HL-60 (cell line): Measurements from ENCODE around the gene STXBP2.

ENCODE experiments used
- GABPA ChIP-seq: IDR thresholded peaks from 2 replicates; pipeline ENCODE4 v1.6.1; 2012; ENCODE audit warnings: low read depth
- POLR2AphosphoS5 ChIP-seq: IDR thresholded peaks from 2 replicates; pipeline ENCODE4 v1.6.1; 2012; ENCODE audit warnings: low read depth
- TF ChIP-seq, protein P1 (sequence below): IDR thresholded peaks from one replicate; pipeline ENCODE4 v1.5.1; 2011; ENCODE audit warnings: low read length, control low read depth, inconsistent platforms; ENCODE audit not compliant: insufficient read depth
- TF ChIP-seq, protein P2 (sequence below): IDR thresholded peaks from 2 replicates; pipeline ENCODE4 v1.6.1; 2012; ENCODE audit warnings: low read depth; ENCODE audit not compliant: insufficient replicate concordance

DNA sequence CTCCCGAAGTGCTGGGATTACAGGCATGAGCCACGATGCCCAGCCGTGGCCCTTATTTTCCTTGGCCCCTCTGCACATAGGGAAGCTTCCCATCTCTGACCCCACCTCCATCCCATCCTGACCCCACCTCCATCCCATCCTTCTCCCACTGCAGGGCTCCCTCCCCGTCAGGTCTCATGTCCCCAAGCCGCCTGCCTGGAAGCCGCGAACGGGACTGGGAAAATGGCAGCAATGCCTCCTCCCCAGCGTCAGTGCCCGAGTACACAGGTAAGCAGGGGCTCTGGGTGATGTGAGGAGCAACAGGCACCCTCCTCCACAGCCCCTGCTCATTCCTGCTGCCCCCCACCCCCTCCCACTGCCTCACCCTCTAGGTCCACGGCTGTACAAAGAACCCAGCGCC lies 19.7 kb upstream of the STXBP2 start:
- TF ChIP-seq, protein P1, sequence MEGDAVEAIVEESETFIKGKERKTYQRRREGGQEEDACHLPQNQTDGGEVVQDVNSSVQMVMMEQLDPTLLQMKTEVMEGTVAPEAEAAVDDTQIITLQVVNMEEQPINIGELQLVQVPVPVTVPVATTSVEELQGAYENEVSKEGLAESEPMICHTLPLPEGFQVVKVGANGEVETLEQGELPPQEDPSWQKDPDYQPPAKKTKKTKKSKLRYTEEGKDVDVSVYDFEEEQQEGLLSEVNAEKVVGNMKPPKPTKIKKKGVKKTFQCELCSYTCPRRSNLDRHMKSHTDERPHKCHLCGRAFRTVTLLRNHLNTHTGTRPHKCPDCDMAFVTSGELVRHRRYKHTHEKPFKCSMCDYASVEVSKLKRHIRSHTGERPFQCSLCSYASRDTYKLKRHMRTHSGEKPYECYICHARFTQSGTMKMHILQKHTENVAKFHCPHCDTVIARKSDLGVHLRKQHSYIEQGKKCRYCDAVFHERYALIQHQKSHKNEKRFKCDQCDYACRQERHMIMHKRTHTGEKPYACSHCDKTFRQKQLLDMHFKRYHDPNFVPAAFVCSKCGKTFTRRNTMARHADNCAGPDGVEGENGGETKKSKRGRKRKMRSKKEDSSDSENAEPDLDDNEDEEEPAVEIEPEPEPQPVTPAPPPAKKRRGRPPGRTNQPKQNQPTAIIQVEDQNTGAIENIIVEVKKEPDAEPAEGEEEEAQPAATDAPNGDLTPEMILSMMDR, result no peak
- TF ChIP-seq POLR2AphosphoS5 (no peak), GABPA (no peak)
- TF ChIP-seq, protein P2, sequence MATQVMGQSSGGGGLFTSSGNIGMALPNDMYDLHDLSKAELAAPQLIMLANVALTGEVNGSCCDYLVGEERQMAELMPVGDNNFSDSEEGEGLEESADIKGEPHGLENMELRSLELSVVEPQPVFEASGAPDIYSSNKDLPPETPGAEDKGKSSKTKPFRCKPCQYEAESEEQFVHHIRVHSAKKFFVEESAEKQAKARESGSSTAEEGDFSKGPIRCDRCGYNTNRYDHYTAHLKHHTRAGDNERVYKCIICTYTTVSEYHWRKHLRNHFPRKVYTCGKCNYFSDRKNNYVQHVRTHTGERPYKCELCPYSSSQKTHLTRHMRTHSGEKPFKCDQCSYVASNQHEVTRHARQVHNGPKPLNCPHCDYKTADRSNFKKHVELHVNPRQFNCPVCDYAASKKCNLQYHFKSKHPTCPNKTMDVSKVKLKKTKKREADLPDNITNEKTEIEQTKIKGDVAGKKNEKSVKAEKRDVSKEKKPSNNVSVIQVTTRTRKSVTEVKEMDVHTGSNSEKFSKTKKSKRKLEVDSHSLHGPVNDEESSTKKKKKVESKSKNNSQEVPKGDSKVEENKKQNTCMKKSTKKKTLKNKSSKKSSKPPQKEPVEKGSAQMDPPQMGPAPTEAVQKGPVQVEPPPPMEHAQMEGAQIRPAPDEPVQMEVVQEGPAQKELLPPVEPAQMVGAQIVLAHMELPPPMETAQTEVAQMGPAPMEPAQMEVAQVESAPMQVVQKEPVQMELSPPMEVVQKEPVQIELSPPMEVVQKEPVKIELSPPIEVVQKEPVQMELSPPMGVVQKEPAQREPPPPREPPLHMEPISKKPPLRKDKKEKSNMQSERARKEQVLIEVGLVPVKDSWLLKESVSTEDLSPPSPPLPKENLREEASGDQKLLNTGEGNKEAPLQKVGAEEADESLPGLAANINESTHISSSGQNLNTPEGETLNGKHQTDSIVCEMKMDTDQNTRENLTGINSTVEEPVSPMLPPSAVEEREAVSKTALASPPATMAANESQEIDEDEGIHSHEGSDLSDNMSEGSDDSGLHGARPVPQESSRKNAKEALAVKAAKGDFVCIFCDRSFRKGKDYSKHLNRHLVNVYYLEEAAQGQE, result no peak
